ENCODE results near the gene IPCEF1. TPM values are rescaled to one million over a fixed set of nuclear protein-coding genes. Genes with fewer than 3 reads are reported as not detected.

The IPCEF1 gene
- total RNA-seq, 1 experiment from 2014 or later, result 0.28 TPM

- intact Hi-C loops (cut with micrococcal nuclease; ENCODE audit: unreplicated experiment), result no loop called here
- H3K9me3 ChIP-seq (ENCODE audit: control insufficient read depth, insufficient read depth, low read depth, low read length), result no peaks in the 10 kb centered on the region
Observed at GRCh38 chr6:154106251-154106650, 250.4 kb downstream of the IPCEF1 start.

More at GRCh38 chr6:154106251-154106650, 250.4 kb downstream of the IPCEF1 start:
- ChIA-PET CTCF (no interaction called here), POLR2A (no interaction called here)
- H3K4me1 ChIP-seq (ENCODE audit: control insufficient read depth, insufficient read depth, low read length), result no peaks in the 10 kb centered on the region
- no peaks in the 10 kb centered on the region; the same call in 1 of the 2 replicates for H3K36me3 ChIP-seq (ENCODE audit: control insufficient read depth, insufficient read depth, low read length)
- DNase-seq (ENCODE audit: low read depth, low spot score) (no peak), ATAC-seq (no peak)
- TF ChIP-seq REST (IDR thresholded peaks at IDR 0.05; ENCODE audit: insufficient read depth in 1 of 2, low read depth in 2 of 2, low read length in 1 of 2) (no peak), CTCF (IDR thresholded peaks at IDR 0.05) (no peak), TCF7L2 (IDR thresholded peaks at IDR 0.05; ENCODE audit: low read depth, low read length) (no peak), SIN3A (IDR thresholded peaks at IDR 0.05; ENCODE audit: borderline replicate concordance, insufficient read depth, low read depth, low read length) (no peak), POLR2AphosphoS5 (IDR thresholded peaks at IDR 0.05; ENCODE audit: low read depth, low read length) (no peak)
- in situ Hi-C loops (cut with HindIII; ENCODE audit: low pct_unique_long_range_greater_than_20kb, low sequenced_read_pairs), result no loop called here
- no peak overlapping the region for H3K27ac ChIP-seq (ENCODE audit: low read length)
- H3K4me3 ChIP-seq (ENCODE audit: low read depth in 2 of 2, low read length in 2 of 2), result no peak overlapping the region
- H3K27me3 ChIP-seq (ENCODE audit: control insufficient read depth, insufficient read depth, low read length), result no peaks in the 10 kb centered on the region
- no TSS peak for BruUV-seq (replicated peaks)

Other genes starting within 250 kb of the IPCEF1 start
- gene CNKSR3, start 153.9 kb upstream of the IPCEF1 start, total RNA-seq (2021; ENCODE audit: unreplicated experiment), result 18.2 TPM